Hepatocyte (in vitro differentiated cells): Measurements from ENCODE around the gene SAA1.

Experiments used
- EZH2 ChIP-seq: fragments of 200-600 bp; sonication (generic); IDR thresholded peaks from 2 replicates; pipeline ENCODE4 v1.6.1; 2016; ENCODE audit warnings: antibody characterized with exemption, mild to moderate bottlenecking, borderline replicate concordance
- TF ChIP-seq, protein P1 (sequence below): fragments of 200-600 bp; sonication (generic); IDR thresholded peaks from 2 replicates; pipeline ENCODE4 v1.5.1; 2016; ENCODE audit warnings: antibody characterized with exemption, mild to moderate bottlenecking; ENCODE audit not compliant: poor library complexity

DNA sequence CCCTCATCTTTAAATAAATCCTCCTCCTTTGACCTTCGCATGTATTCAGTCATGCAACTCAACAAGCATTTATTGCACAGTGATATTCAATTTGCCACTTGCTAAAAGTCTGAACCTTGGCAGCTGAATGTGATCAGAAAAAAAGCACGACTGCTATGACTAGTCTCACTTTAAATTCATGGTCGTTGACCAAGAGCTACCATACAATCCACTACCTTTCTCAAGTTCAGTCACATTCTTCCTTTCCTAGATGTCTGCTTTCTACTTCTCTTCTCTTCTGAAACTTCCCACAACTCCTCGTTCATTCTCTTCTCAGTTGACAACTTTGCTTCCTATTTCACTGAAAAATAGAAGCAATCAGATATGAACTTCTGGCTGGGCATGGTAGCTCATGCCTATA is 2.0 kb upstream of the SAA1 start:
- TF ChIP-seq, protein P1, sequence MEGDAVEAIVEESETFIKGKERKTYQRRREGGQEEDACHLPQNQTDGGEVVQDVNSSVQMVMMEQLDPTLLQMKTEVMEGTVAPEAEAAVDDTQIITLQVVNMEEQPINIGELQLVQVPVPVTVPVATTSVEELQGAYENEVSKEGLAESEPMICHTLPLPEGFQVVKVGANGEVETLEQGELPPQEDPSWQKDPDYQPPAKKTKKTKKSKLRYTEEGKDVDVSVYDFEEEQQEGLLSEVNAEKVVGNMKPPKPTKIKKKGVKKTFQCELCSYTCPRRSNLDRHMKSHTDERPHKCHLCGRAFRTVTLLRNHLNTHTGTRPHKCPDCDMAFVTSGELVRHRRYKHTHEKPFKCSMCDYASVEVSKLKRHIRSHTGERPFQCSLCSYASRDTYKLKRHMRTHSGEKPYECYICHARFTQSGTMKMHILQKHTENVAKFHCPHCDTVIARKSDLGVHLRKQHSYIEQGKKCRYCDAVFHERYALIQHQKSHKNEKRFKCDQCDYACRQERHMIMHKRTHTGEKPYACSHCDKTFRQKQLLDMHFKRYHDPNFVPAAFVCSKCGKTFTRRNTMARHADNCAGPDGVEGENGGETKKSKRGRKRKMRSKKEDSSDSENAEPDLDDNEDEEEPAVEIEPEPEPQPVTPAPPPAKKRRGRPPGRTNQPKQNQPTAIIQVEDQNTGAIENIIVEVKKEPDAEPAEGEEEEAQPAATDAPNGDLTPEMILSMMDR, result no peak
- TF ChIP-seq EZH2, result no peak
